GM12801 (cell line): ENCODE results near the gene ANKRD44.

Source experiments
- CTCF ChIP-seq: IDR thresholded peaks from one replicate; pipeline ENCODE4 v1.5.1; 2011; ENCODE audit warnings: control low read depth; ENCODE audit not compliant: insufficient read length; ENCODE audit errors: extremely low read depth

The ANKRD44 gene

GRCh38 chr2:197248623-197249022, 62.0 kb downstream of the ANKRD44 start:
- no peak for TF ChIP-seq CTCF

- no peak for TF ChIP-seq CTCF
These were observed 62.6 kb downstream of the ANKRD44 start for GRCh38 chr2:197248001-197248401.

- TF ChIP-seq CTCF = no peak
These were observed 63.5 kb downstream of the ANKRD44 start for GRCh38 chr2:197247083-197247482.

GRCh38 chr2:197245829-197246804, 64.5 kb downstream of the ANKRD44 start:
- TF ChIP-seq CTCF = no peak

- TF ChIP-seq CTCF = no peak
These were observed 66.2 kb downstream of the ANKRD44 start for GRCh38 chr2:197244349-197244748.

GRCh38 chr2:197242719-197243118, 67.9 kb downstream of the ANKRD44 start:
- no peak for TF ChIP-seq CTCF

- TF ChIP-seq CTCF = no peak
These were observed 69.0 kb downstream of the ANKRD44 start for GRCh38 chr2:197241596-197241995.
